Spleen (tissue), 7 donors: ENCODE results near the gene UGT3A2.

Experiments
- POLR2A ChIP-seq, 3 donors: fragments of 450-650 bp; IDR thresholded peaks; one replicate each; pipeline ENCODE4 v1.5.1; 2017; ENCODE audit warnings: antibody characterized with exemption in 3 of 3, mild to moderate bottlenecking in 1 of 3
- POLR2AphosphoS5 ChIP-seq, 3 donors: sonication (generic); formaldehyde crosslinking; IDR thresholded peaks; one replicate each; pipeline ENCODE4 v1.5.1; 2017; ENCODE audit warnings: antibody characterized with exemption in 3 of 3
- TF ChIP-seq, protein P1 (sequence below), 11 experiments: fragments of 200-600 bp in 7 of 11; fragments of 450-650 bp in 4 of 11; sonication (generic) in 4 of 11; IDR thresholded peaks in 8 of 11; conservative IDR thresholded peaks in 3 of 11; 1 replicate in 7 of 11; 2 replicates in 4 of 11; pipeline versions ENCODE4 v1.4.0 to v1.8.0; 2016 to 2021; ENCODE audit warnings: antibody characterized with exemption in 11 of 11, inconsistent platforms in 4 of 11, mild to moderate bottlenecking in 1 of 11
- donor health status: DM: no; HTN: no; CAD: no; lungs with moderate emphysema.
- donor health status: DM: no; HTN: no; CAD: no.
- donor health status: DM: no; HTN: no; CAD: no.

DNA sequence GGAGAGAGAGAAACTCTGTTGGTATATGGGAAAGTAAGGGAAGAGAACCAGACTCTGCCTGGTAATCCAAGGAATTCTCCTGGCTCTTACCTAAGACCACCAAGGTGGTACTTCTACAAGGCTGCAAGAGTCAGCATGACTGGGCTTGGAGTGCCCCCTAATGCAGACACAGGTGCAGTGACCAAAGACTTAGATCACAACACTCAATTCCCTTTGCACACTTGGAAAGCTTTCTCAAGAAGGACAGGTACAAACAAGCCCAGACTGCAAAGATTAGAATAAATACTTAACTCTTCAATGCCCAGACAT lies 25.2 kb downstream of the UGT3A2 start:
- TF ChIP-seq, protein P1, sequence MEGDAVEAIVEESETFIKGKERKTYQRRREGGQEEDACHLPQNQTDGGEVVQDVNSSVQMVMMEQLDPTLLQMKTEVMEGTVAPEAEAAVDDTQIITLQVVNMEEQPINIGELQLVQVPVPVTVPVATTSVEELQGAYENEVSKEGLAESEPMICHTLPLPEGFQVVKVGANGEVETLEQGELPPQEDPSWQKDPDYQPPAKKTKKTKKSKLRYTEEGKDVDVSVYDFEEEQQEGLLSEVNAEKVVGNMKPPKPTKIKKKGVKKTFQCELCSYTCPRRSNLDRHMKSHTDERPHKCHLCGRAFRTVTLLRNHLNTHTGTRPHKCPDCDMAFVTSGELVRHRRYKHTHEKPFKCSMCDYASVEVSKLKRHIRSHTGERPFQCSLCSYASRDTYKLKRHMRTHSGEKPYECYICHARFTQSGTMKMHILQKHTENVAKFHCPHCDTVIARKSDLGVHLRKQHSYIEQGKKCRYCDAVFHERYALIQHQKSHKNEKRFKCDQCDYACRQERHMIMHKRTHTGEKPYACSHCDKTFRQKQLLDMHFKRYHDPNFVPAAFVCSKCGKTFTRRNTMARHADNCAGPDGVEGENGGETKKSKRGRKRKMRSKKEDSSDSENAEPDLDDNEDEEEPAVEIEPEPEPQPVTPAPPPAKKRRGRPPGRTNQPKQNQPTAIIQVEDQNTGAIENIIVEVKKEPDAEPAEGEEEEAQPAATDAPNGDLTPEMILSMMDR (IDR thresholded peaks at IDR 0.05 in 8 of 11, conservative IDR thresholded peaks at IDR 0.05 in 3 of 11): no peak
- TF ChIP-seq POLR2A (IDR thresholded peaks at IDR 0.05) (no peak), POLR2AphosphoS5 (IDR thresholded peaks at IDR 0.05) (no peak)
